GM10266 (cell line): ENCODE measurements around the gene FASLG.

Experiments used
- DNase-seq: peaks from one replicate; pipeline ENCODE4 v3.0.0; 2012; ENCODE audit errors: extremely low spot score
- TF ChIP-seq, protein P1 (sequence below): IDR thresholded peaks from 2 replicates; pipeline ENCODE4 v1.5.1; 2012; ENCODE audit warnings: mild to moderate bottlenecking, low read depth; ENCODE audit not compliant: control insufficient read depth, insufficient read depth; ENCODE audit errors: missing control alignments

The FASLG gene

DNA sequence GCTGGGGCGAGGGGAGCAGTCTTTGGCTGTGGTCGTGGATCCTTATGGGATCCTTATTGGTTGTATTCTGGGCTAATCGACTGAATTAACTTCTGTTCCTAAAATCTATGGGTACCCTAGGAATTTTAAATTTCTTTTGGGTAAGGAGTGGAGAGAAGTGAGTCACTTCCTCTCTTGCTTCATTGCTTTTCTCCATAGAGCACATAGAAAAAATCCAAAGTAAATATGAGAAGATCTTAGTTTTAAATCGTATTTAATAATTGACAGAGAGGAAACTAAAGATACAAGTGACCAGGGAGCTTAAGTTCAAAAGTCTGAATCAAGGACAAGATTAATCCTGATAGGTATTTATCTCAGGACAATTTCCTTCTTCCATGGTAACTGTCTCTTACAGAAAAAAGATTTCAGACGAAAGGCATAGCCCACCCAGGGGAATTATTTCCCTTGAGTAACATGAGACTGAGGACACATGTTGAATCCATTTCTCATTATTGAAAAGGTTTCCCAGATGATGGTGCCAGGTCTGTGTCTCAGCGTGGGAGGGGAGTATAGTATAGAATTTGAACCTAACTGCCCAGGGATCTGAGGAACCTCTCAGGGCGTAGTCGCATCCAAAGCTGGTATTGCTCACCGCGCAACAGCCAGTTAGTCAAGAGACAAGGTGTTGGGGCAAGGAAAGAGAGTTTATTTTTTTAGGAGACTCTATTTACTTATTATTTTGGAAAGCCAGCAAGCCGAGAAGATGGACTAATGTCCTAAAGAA lies 28.7 kb upstream of the FASLG start:
- TF ChIP-seq, protein P1, sequence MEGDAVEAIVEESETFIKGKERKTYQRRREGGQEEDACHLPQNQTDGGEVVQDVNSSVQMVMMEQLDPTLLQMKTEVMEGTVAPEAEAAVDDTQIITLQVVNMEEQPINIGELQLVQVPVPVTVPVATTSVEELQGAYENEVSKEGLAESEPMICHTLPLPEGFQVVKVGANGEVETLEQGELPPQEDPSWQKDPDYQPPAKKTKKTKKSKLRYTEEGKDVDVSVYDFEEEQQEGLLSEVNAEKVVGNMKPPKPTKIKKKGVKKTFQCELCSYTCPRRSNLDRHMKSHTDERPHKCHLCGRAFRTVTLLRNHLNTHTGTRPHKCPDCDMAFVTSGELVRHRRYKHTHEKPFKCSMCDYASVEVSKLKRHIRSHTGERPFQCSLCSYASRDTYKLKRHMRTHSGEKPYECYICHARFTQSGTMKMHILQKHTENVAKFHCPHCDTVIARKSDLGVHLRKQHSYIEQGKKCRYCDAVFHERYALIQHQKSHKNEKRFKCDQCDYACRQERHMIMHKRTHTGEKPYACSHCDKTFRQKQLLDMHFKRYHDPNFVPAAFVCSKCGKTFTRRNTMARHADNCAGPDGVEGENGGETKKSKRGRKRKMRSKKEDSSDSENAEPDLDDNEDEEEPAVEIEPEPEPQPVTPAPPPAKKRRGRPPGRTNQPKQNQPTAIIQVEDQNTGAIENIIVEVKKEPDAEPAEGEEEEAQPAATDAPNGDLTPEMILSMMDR, result no peak
- DNase-seq, result no peak

DNA sequence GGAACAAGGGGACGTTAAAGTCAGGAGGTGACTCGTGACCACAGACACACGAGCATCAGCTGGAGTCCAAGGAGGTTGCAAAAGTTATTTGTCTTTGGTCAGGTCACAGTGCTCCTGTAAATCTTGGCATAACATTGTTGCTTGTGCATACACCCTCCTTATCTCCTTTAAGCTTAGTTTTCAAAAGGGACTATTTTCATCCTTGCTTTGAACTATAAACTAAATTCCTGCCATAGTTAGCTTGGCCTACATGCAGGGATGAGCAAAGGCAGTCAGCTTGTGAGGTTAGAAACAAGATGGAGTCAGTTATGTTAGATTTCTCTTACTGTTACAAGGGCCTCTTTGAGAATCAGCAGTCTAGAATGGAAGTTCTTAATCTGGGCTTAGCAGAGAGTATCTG lies 28.0 kb upstream of the FASLG start:
- TF ChIP-seq, protein P1, result no peak

DNA sequence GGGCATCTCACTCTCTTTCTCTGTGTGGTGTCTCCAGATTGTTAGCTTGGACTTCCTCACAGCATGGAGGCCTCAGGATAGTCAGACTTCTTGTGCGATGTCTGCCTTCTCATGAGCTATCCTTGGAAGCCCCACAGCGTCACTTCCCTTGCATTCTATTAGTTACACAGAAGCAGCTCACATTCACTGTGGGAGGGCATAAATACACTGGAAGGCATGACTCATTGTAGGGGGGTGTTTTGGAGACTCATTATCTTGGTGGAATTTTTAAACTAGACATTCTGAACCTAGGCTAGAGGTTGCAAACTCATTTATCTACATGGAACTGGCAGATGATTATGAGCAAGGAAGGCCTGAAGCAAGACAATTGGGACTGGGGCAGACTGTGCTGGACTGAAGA lies 21.4 kb upstream of the FASLG start:
- DNase-seq, result no peak
- TF ChIP-seq, protein P1, result no peak

More for the DNA sequence above, 28.0 kb upstream of the FASLG start:
- DNase-seq, result no peak

DNA sequence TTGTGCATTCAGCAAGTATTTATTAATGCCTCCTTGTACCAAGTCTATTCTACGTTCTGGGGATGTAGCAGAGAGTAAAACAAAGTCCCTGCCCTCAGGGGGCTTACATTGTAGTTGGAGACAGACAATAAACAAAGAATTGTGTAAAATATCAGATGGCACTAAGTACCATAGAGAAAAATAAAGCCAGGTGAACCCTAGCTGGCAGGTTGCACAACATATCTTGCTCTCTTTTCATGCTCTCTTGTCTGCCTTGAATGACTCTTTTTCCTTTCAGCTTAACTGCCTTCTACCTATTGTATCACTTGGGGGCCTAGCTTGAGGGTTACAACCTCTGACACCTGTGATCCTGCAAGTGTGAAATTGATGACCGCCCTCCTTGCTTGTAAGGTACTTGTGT lies 20.7 kb upstream of the FASLG start:
- DNase-seq, result no peak
- TF ChIP-seq, protein P1, result no peak

DNA sequence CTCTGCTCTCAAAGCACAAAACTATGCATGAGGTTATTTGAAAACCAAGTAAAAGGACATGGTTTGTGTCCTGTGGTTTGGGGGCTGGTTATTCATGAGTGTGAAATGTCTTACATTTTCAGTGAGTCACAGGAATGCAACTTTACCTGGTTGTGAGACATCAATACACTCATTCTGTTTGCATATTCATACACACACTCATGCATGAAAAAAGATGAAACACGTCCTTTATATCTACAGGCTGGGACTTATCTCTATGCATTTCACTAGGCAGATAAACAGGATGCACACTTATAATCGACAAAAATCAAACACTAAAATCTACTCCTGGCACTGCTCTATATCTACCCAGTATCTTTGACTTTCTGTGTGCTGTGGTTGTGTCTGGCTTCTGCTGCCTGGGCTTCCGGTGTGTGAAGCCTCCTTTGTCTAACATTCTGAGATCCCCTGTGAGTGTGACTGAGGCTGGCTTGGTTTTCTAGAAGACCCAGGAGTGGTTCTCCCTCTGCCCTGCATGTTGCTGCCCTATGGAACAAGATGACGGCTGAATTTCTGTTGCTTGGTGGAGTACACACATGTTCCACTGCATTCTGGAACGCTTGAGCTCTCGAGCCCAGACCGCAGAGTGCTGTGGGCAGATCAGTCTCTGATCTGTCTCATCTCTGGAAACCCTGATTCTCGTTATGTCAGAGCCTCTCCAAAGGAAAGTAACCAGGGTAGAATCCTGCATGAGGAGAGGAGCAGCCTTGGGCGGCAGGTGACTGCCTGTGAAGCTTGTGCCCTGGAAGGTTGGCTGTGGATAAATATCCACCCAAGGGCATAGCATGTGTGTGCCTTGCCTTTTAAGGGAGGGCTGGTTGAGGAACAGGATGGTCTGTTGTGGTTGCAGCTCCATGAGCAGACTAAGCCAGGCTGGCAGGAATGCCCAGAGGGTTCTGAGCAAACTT lies 19.7 kb upstream of the FASLG start:
- DNase-seq, result peak; percentile 21
- TF ChIP-seq, protein P1, result no peak

DNA sequence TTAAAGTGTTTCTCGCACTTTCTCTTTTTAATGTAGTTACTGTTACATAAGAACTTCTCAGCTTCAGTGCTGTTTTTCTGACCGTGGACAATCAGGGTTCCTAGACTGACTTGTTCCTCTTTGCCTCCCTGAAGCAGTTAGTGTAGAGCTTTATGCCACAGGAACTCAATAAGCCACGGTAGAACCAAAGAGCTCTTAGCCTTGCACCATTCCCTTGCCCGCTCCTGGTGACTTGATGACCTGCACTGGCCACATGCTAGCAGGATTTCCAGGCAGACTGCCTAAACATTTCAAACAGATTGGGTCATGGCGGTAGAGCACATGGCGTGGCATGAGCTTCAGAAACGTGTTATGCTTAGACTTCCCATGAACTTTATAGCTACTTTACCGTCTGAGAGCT lies 18.8 kb upstream of the FASLG start:
- no peak for DNase-seq
- TF ChIP-seq, protein P1, result no peak

DNA sequence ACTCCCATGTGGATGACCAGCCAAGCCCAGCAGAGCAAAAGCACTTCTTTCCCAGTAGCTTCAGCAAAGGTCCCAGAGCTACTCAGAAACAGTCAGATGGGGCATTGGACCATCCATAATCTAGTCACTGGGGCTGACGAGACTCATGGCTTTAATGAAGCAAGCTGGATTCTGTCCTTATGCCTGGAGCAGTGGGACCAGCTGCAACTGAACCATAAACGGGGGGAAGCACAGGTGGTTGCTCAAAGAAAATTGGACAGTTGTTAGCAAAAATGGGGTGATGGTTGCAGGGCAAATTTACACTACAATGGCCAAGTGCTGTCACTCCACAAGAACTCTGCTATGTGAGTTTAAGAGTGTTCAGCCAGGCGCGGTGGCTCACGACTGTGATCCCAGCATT lies 17.4 kb upstream of the FASLG start:
- TF ChIP-seq, protein P1, result no peak
- no peak for DNase-seq
